GM12878 (cell line): ENCODE measurements around the gene ADAMTSL3. TPM values are rescaled to one million over a fixed set of nuclear protein-coding genes. Genes with fewer than 3 reads are reported as not detected.

Source experiments
- ATAC-seq: fragments of 200-7000 bp; cut with Tn5 transposase; 3 replicates; pipeline ENCODE4 v1.9.1; 2020; ENCODE audit warnings: mild to moderate bottlenecking, moderate library complexity
- BruUV-seq: library from RNA; stranded (reverse); fragments of 400-500 nt; replicated peaks from 2 replicates; lab custom pipeline; 2021; lab: Mats Ljungman, UMichigan
- CTCF ChIA-PET: fragments of 300-600 bp; sonication (Branson Sonifier 250); formaldehyde crosslinking; extraction: SDS; loops from one replicate; lab custom pipeline; 2021; ENCODE audit warnings: inconsistent platforms; lab: Yijun Ruan, JAX
- POLR2A ChIA-PET: fragments of 350-600 bp; formaldehyde crosslinking; extraction: SDS; loops from one replicate; lab custom pipeline; 2021; ENCODE audit warnings: inconsistent platforms; lab: Charles Lee
- RAD21 ChIA-PET: fragments of 300-600 bp; sonication (Branson Sonifier 250); formaldehyde crosslinking; loops from one replicate; lab custom pipeline; 2023; ENCODE audit warnings: antibody characterized with exemption; ENCODE audit not compliant: unreplicated experiment; lab: Charles Lee
- SMC1A ChIA-PET: fragments of 300-600 bp; sonication (Branson Sonifier 250); formaldehyde crosslinking; loops from one replicate; lab custom pipeline; 2023; ENCODE audit not compliant: unreplicated experiment, uncharacterized antibody; lab: Charles Lee
- DNase-seq: peaks from one replicate; pipeline ENCODE4 v3.0.0-alpha.2; 2011; ENCODE audit warnings: low read depth, low spot score
- FAIRE-seq: peaks from 3 replicates; lab custom pipeline; 2011; peaks lifted over from hg19 to GRCh38; lab: Jason Lieb, UNC
- H2AFZ ChIP-seq: 2 replicates; pipeline ENCODE4 v1.6.0; 2011; ENCODE audit warnings: low read depth, low read length, control low read depth; ENCODE audit not compliant: control insufficient read depth
- H3K27ac ChIP-seq: 2 replicates; pipeline ENCODE4 v1.5.1; 2011; ENCODE audit warnings: control low read depth; ENCODE audit not compliant: control insufficient read depth, insufficient read depth
- H3K27me3 ChIP-seq, 2 experiments: replicated peaks in 1 of 2; 2 replicates each; pipeline versions ENCODE4 v1.6.0 to v1.6.1; 2011; ENCODE audit warnings: low read length in 1 of 2; ENCODE audit not compliant: control insufficient read depth in 2 of 2, insufficient read depth in 2 of 2
- H3K36me3 ChIP-seq, 2 experiments: 2 replicates each; pipeline ENCODE4 v1.5.1; 2011; ENCODE audit warnings: low read length in 1 of 2; ENCODE audit not compliant: control insufficient read depth in 2 of 2, insufficient read depth in 2 of 2
- H3K4me1 ChIP-seq: 2 replicates; pipeline ENCODE4 v1.6.1; 2011; ENCODE audit warnings: mild to moderate bottlenecking, low read length, moderate library complexity, mixed read lengths; ENCODE audit not compliant: control insufficient read depth, insufficient read depth
- H3K4me2 ChIP-seq: 2 replicates; pipeline ENCODE4 v1.6.0; 2011; ENCODE audit warnings: control low read depth; ENCODE audit not compliant: control insufficient read depth, insufficient read depth
- H3K4me3 ChIP-seq: fragments of 200-600 bp; sonication (generic); 2 replicates; pipeline ENCODE4 v1.5.1; 2016
- H3K79me2 ChIP-seq: 2 replicates; pipeline ENCODE4 v1.6.0; 2011; ENCODE audit warnings: low read length; ENCODE audit not compliant: control insufficient read depth, insufficient read depth
- H3K9ac ChIP-seq: 2 replicates; pipeline ENCODE4 v1.8.0; 2011; ENCODE audit warnings: low read length, control low read depth, mixed read lengths; ENCODE audit not compliant: control insufficient read depth, insufficient read depth
- H3K9me3 ChIP-seq: replicated peaks from 3 replicates; pipeline ENCODE4 v1.5.1; 2011; ENCODE audit warnings: mild to moderate bottlenecking, low read length; ENCODE audit not compliant: control insufficient read depth, insufficient read depth
- H4K20me1 ChIP-seq: 2 replicates; pipeline ENCODE4 v1.6.0; 2011; ENCODE audit not compliant: control insufficient read depth, insufficient read depth
- BACH1 ChIP-seq: fragments of 450-650 bp; IDR thresholded peaks from 2 replicates; pipeline ENCODE4 v1.6.1; 2017; ENCODE audit warnings: mild to moderate bottlenecking, borderline replicate concordance
- BHLHE40 ChIP-seq, 2 experiments: fragments of 450-650 bp in 1 of 2; IDR thresholded peaks; 2 replicates each; pipeline ENCODE4 v1.6.1; 2011 to 2017; ENCODE audit warnings: low read depth in 2 of 2, borderline replicate concordance in 1 of 2, improper control_type of control experiment in 1 of 2, low read length in 1 of 2, mild to moderate bottlenecking in 1 of 2
- MTA3 ChIP-seq: IDR thresholded peaks from 2 replicates; pipeline ENCODE4 v1.6.1; 2012; ENCODE audit warnings: low read length, inconsistent platforms, borderline replicate concordance
- NBN ChIP-seq: fragments of 450-650 bp; IDR thresholded peaks from 2 replicates; pipeline ENCODE4 v1.6.1; 2016
- NKRF ChIP-seq: fragments of 450-650 bp; conservative IDR thresholded peaks from 2 replicates; pipeline ENCODE4 v1.6.1; 2017; ENCODE audit warnings: mild to moderate bottlenecking, moderate library complexity
- PAX8 ChIP-seq: fragments of 450-650 bp; IDR thresholded peaks from 2 replicates; pipeline ENCODE4 v1.6.1; 2017; ENCODE audit warnings: mild to moderate bottlenecking, moderate library complexity
- PRDM15 ChIP-seq: fragments of 450-650 bp; formaldehyde crosslinking; IDR thresholded peaks from 2 replicates; pipeline ENCODE4 v1.4.0; 2020; ENCODE audit warnings: mild to moderate bottlenecking, moderate library complexity
- REST ChIP-seq: IDR thresholded peaks from 2 replicates; pipeline ENCODE4 v1.6.1; 2012; ENCODE audit warnings: mild to moderate bottlenecking, low read depth, low read length
- SMAD1 ChIP-seq: fragments of 450-650 bp; IDR thresholded peaks from 2 replicates; pipeline ENCODE4 v1.6.1; 2018; ENCODE audit warnings: mild to moderate bottlenecking, low read depth; ENCODE audit not compliant: partially characterized antibody
- TCF12 ChIP-seq: IDR thresholded peaks from 2 replicates; pipeline ENCODE4 v1.6.1; 2011; ENCODE audit warnings: low read depth, mild to moderate bottlenecking, low read length
- TCF3 ChIP-seq: IDR thresholded peaks from 2 replicates; pipeline ENCODE4 v1.6.1; 2012; ENCODE audit warnings: low read depth, mild to moderate bottlenecking, low read length, borderline replicate concordance; ENCODE audit not compliant: insufficient read depth
- USF2 ChIP-seq: IDR thresholded peaks from 2 replicates; pipeline ENCODE4 v1.6.1; 2011; ENCODE audit warnings: low read depth, low read length, improper control_type of control experiment, borderline replicate concordance
- in situ Hi-C: fragments of 300-500 bp; cut with MboI; formaldehyde crosslinking; loops from 9 replicates; pipeline ENCODE4 v1.14.3; 2018; ENCODE audit warnings: mixed read lengths
- intact Hi-C: fragments of 100-400 bp; cut with micrococcal nuclease; formaldehyde crosslinking; loops from one replicate; pipeline ENCODE4 v1.14.2; 2022; ENCODE audit not compliant: unreplicated experiment
- polyA plus RNA-seq, 11 experiments: library from polyadenylated mRNA; depleted of rRNA in 4 of 11; unstranded in 6 of 11; stranded (reverse) in 5 of 11; fragments of >200 nt; fragmentation: Nextera tagmentation in 4 of 11; fragmentation: Illumina TruSeq in 1 of 11; extraction: Ambion mirVana in 4 of 11; extraction: Trizol in 1 of 11; gene quantifications; 1 replicate in 1 of 11; 2 replicates in 10 of 11; pipeline versions ENCODE4 v1.2.1 to v1.2.3, GENCODE V29; 2011 to 2016; ENCODE audit warnings: inconsistent platforms in 2 of 11, missing spikeins in 2 of 11, low read depth in 1 of 11
- total RNA-seq, 4 experiments: library from RNA; depleted of rRNA in 3 of 4; stranded (reverse); fragments of >200 nt in 3 of 4; fragmentation: Illumina TruSeq in 1 of 4; extraction: Trizol in 1 of 4; gene quantifications; 2 replicates each; pipeline versions ENCODE4 v1.2.1 to v1.2.3, GENCODE V29; 2013 to 2021

Gene ADAMTSL3
- total and polyA plus RNA-seq, 10 of the 15 experiments (the other 5 are each of a cell fraction or from before 2014, with no cell fraction given): 0.01 to 0.28 (median 0.13) TPM

GRCh38 chr15:83977992-83978391, 324.1 kb downstream of the ADAMTSL3 start:
- no peak for FAIRE-seq
- ChIA-PET RAD21 (no interaction called here), POLR2A (no interaction called here), SMC1A (interaction anchor here (0.6 kb wide), 1 partner anchor 47 kb away, joined by 4 read pairs; no protein-coding TSS in a partner anchor), CTCF (interaction anchor here (1.0 kb wide), 1 partner anchor 17 kb away, joined by 3 read pairs; no protein-coding TSS in a partner anchor)
- BruUV-seq: no TSS peak
- in situ Hi-C loops (no loop called here), intact Hi-C loops (no loop called here)
- H3K9ac ChIP-seq: no peak overlapping the region
- no peaks in the 10 kb centered on the region for H3K79me2 ChIP-seq
- no peaks in the 10 kb centered on the region; a peak in 1 of 4 replicates for H3K36me3 ChIP-seq
- H3K27me3 ChIP-seq: no peaks in the 10 kb centered on the region
- no peak overlapping the region for H3K4me3 ChIP-seq
- H2AFZ ChIP-seq: no peak overlapping the region
- H3K27ac ChIP-seq: no peak overlapping the region
- H4K20me1 ChIP-seq: no peaks in the 10 kb centered on the region
- peaks cover 4% of the 10 kb centered on the region for H3K9me3 ChIP-seq
- H3K4me2 ChIP-seq: no peak overlapping the region
- no peak for DNase-seq
- TF ChIP-seq TCF3 (no peak), BHLHE40 (IDR thresholded peaks at IDR 0.05; ENCODE audit: borderline replicate concordance in 1 of 2, low read depth in 2 of 2, low read length in 1 of 2) (no peak), NKRF (no peak), USF2 (no peak), MTA3 (no peak), PRDM15 (CRISPR knock-in tag) (no peak), TCF12 (no peak), NBN (no peak), SMAD1 (no peak), BACH1 (no peak), REST (no peak), PAX8 (no peak)
- H3K4me1 ChIP-seq: peaks cover 17% of the 10 kb centered on the region
- ATAC-seq: no peak
